Prostate gland (tissue), 2 donors: ENCODE results near the gene LTBP2.

ENCODE experiments used
- CTCF ChIP-seq, 4 experiments: fragments of 200-600 bp in 2 of 4; fragments of 450-650 bp in 2 of 4; sonication (generic) in 2 of 4; IDR thresholded peaks; 1 replicate in 3 of 4; 2 replicates in 1 of 4; pipeline ENCODE4 v1.5.1; 2016 to 2019; ENCODE audit warnings: antibody characterized with exemption in 4 of 4, mild to moderate bottlenecking in 2 of 4, moderate library complexity in 2 of 4
- POLR2A ChIP-seq: fragments of 450-650 bp; IDR thresholded peaks from one replicate; pipeline ENCODE4 v1.6.1; 2016; ENCODE audit warnings: antibody characterized with exemption, mild to moderate bottlenecking
- POLR2AphosphoS5 ChIP-seq: sonication (generic); formaldehyde crosslinking; IDR thresholded peaks from one replicate; pipeline ENCODE4 v1.6.1; 2017; ENCODE audit warnings: antibody characterized with exemption

- TF ChIP-seq POLR2A (no peak), CTCF (IDR thresholded peaks at IDR 0.05) (no peak), POLR2AphosphoS5 (no peak)
Observed at GRCh38 chr14:74579447-74580274, 32.4 kb downstream of the LTBP2 start.
